Measurements from ENCODE around the gene NELL1.

Gene NELL1

DNA sequence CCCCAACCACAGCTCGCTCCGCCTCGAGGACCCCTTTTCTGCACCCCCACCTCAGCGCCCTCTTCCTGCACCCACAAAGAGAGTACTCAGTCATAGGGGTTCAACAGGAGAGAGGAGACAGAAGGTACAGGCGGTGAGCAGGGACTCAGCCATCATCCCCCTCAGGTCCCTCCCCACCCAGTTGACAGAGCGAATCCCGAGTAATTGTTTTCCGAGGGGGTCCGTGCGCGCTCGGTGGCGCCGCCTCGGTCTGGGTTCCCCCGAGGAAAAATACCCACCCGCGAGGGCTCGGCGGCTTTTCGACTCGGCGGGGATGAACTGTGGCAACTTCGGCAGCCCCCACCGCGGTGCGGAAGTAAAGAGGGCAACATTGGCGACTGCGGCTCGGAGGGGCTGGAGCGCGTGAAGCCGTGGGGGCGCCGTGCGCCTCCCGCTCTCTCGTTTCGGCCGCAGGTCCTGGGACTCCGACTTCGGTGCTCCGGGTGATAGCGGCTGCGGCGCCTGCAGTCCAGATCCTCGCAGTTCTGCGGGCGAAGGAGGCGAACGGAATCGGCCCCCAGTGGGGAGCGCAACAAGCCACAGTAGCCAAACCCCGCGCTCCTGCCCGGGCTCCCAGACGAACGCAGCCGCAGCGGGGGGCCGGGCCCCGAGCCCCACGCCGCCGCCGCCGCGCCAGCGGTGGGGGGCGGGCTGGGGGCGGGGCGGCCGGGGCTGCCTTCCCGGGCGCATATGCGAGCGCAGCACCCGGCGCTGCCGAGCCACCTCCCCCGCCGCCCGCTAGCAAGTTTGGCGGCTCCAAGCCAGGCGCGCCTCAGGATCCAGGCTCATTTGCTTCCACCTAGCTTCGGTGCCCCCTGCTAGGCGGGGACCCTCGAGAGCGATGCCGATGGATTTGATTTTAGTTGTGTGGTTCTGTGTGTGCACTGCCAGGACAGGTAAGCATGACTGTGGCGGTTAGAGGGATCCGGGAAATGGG is at the start of gene NELL1:
Gene NELL1 (plus strand): TSS at position 743 of the 976 bp plus-strand sequence.
- no peak for DNase-seq

DNA sequence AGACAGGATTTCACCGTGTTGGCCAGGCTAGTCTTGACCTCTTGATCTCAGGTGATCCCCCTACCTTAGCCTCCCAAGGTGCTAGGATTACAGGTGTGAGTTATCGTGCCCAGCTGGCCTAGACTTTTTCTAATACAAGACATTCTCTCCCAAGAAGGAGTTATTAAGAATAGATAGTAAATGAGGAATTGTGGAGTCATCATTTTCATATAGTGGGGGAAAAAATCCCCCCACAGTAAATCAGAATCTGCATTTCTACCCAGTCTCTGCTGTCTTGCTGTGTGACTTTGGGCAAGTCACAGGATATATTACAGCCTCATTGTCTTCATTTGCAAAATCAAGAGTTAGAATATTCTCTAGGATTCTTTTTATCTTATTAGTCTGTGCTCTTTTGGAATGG is 48.4 kb upstream of the NELL1 start:
- DNase-seq: no peak

DNA sequence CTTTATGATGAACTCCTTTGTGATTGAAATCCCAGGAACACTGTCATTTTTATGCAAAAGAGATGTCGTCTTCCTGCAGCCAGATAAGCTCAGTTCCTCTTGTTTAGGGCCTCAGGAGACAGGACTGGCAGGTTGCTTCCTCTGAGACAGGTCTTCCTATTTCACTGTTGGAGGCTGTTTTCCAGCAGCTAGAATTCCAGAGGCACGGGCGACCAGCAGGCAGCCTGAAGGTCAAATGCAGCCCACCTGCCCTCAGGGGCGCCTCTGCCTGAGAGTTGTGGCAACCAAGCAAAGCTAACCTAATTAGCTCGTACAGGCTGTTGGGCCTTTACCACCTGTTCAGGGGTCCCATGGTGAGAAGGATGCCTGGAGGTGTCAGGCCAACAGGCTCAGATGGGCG is 47.7 kb upstream of the NELL1 start:
- DNase-seq: no peak

DNA sequence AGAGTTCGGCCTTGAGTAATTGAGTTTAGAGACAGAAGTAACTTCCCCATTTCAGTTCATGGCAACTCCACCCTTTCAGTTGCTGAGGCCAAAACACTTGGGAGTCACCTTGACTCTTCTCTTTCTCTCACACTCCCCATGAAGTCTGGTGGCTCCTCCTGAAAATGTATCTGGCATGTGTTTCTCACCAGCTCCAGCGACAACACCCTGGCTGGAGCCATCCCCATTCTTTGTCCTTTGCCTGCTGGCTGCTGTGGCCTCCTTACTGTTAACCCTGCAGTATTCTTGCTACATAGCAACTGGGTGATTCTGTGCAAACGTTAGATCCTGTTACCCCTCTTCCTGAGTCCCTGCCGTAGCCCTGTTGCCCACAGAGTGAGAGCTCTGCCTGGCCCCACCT is 46.1 kb upstream of the NELL1 start:
- DNase-seq: no peak

DNA sequence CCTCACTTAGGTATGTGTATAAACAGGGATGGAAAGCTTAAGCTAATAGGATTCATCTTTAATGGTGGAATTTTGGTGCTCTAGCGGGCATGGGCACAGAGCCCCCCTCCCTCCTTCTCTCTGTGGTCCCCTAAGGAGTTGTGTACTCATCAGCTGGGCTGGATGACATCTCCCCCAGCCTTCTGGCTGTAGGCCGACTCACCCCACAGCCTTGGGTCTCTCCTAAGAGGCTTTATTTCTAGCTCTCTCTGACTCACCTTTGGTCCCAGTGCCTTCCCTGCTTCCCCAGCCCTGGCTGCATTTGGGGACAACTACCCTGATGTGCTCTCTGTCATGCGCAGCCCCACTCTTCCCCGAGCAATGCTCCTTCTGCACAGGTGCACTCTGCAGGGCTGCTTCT is 43.1 kb upstream of the NELL1 start:
- DNase-seq: no peak

DNA sequence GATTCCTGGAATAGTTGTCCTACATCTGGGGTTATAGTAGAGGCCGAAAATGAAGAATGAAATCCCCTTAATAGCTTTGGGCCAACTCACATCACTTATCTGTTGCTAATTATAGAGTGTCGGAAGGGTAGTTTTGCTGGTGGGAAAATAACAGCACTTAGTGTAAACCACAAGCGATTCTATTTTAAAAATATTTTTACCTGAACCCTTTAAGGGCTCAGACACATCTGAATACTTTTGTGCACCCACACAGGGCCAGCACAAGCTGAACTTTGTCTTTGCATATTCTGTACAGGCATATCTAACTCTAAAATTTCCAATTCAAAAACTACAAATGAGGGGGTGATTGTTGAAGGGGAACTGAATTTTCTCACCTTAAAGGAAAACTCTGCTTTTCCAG is 42.4 kb upstream of the NELL1 start:
- DNase-seq: no peak

DNA sequence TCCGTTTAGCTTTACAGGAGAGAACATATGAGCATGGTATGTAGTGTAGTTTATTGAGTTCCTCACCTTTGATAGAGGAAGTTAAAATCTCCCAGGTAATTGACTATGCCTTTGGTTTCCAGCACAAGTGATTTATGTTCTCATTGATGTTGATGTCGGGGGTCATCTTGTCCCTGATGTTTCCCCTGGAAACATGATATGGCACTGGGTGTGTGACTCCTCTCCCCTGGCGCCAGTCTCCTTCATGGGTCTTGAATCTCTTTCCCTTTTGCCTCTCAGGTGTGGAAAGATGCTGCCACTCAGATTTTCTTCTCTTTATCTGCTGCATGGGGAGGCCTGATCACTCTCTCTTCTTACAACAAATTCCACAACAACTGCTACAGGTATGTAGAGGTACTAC is 41.7 kb upstream of the NELL1 start:
- DNase-seq: no peak

DNA sequence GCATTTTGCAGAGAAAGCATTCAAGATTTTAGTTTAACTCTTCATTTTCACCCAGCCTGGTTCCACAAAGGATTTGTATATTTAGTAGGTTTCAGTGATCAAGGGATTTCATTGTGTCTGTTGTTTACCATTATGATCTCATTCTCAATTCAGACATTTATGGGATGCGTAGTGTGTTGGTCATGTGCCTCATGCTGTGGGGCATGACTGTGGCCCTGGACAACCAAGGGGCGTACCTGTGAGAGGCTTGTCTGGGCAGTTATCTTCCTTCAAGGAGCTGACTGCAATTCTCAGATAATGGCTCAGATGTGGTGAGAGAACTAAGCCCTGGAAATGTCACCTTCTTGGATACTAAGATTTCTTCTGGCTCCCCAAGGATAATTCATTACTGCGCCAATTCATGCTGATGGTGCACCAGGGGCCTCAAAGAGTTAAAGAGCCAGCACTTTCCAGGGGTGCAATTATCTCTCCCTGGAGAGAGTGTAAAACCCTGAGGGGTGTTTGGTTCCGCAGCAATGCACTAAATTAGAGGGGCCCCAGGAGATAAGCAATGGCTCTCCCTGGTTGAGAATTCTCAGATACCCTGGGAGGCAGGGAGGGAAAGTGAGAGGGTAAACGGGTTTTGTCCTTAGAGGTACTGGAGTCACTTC is 37.7 kb upstream of the NELL1 start:
- no peak for DNase-seq

DNA sequence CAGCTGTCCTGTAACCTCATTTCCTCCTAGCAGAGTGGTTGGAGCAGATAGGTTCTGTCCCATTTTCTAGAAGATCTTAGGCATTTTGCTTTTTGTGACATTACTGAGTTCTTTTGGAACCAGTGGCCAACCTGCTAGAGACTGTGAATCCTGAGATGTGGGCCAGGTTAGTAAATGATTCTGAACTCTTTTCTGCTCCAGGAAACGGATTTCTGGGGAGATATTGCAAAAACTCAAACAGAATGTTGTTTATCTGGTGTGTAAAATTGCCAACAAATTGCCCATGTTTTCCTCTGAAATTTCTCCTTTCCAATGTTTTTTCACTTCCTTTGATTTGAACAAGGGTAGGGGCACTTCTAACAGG is 37.2 kb upstream of the NELL1 start:
- no peak for DNase-seq

DNA sequence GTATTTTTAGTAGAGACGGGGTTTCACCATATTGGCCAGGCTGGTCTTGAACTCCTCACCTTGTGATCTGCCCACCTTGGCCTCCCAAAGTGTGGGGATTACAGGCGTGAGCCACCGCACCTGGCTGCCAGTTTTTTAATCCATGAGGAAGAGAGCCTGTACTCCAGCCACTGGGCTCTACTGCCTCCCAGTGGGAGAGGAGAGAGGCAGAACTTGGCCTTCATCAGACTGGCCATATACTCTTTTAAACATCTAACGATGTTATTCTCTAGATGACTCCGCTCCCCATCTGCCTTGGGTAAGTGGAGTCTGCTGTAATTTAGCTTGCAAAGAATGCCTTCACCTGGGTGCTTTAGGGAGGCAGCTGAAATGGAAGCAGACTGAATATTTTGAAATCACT is 35.3 kb upstream of the NELL1 start:
- DNase-seq: no peak

DNA sequence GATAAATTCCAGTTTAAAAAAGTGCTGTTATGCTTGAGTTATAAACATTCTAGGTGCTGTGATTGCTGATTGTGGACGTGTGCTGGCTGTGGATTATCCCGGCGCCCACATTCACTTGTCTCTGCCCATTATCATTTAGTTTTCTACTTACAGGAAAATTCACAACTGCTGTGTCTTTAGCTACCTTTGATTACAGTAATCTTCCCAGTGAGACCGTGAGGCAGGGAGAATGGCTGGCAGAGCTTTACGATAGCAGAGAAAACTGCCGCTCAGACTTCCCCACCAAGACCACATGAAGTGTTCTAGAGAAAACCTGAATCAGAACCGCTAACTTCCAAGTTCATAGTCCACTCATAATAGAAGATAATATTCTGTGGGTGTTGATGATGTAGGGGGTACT is 34.6 kb upstream of the NELL1 start:
- DNase-seq: no peak

DNA sequence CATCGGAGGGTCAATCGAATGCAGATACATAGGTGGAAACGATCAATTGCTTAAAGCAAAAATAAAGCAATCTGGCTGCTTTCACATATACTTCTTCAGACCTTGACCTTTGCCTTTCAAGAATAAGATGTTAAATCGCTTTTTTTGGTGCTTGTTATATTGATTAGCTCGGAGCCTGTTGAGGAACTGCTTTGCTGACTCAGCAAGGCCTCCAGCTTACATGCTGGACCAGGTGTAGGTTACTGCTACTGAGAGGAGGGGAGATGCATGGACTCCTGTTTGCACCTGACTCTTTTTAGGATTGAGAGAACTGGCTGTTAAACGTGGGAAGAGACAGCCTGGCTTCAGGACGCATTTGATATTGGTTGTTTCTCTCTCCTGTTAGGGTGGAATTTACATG is 31.3 kb upstream of the NELL1 start:
- DNase-seq: no peak

DNA sequence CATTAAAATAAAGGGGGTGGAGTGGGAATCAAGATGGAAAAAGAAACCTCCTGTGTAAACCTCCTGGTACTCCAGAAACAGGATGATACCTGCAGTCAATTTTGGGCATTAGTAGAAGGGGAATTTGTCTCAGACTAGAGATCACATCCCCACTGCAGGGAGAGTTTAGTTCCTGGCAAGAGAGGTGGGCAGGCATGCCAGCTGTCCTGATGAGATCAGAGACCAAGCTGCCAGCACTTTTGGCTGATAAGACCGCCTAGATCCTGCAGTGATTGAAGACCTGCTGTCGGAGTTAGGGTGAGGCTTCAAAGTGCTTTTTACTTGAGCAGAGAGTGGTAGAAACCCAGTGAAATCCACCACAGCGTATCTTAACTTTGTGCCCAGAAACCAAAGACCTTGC is 29.7 kb upstream of the NELL1 start:
- no peak for DNase-seq

DNA sequence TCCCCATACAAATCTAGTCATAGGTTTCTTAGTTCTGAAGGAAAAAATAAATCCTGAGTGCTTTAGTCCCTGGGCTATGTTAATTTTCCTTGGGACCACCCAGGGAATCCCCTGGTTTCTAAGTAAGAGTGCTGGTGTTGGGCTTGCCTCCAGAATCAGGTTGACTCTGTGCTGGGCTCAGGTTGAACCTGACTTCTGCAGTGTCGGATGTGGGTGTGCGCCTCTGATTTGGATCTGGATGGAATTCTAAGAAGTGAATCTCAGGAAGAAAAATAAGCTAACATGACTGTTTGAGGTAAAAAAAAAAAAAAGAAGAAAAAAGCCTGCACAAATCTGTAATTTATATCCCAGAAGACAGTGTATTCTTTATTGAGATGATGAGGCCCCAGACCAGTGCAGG is 29.0 kb upstream of the NELL1 start:
- no peak for DNase-seq

DNA sequence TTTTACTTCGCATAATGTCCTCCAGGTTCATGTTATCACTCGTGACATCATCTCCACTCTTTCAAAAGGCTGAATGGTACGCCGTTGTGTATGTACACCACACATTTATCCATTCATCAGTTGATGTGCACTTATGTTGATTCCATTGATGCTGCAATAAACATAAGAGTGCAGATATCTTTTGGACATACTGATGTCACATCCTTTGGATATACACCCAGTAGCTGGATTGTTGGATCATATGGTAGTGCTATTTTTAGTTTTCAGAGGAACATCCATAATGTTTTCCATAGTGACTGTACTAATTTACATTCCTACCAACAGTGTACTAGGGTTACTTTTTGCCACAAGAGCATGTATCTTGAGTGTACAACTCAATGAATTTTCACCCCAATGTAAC is 25.0 kb upstream of the NELL1 start:
- no peak for DNase-seq

DNA sequence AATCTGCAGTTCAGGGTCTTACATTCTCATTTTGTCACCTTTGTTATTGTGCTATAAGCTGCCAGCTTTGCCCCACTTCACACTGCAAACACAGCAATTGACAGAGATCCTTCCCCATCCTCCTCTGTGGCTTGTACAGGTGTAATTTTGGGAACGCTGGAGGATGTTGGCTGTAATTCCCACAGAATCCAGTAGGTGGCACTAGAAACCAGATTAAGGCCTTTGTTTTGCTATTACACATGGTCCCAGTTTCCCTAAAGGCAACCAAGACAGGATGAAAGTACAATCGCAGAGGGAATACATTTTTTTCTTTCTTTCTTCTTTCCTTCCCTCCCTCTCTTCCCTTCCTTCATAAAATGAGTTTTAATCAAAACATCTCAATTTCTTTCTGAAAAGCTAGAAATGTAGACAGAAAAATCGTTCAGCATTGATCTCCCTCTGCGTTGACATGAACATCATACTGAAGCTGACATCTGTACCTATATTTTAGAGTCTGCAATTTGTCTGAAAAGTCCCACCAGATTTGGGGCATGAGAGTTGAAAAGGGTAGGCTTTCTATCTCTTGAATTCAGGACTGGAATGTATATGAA is 21.3 kb upstream of the NELL1 start:
- DNase-seq: no peak

DNA sequence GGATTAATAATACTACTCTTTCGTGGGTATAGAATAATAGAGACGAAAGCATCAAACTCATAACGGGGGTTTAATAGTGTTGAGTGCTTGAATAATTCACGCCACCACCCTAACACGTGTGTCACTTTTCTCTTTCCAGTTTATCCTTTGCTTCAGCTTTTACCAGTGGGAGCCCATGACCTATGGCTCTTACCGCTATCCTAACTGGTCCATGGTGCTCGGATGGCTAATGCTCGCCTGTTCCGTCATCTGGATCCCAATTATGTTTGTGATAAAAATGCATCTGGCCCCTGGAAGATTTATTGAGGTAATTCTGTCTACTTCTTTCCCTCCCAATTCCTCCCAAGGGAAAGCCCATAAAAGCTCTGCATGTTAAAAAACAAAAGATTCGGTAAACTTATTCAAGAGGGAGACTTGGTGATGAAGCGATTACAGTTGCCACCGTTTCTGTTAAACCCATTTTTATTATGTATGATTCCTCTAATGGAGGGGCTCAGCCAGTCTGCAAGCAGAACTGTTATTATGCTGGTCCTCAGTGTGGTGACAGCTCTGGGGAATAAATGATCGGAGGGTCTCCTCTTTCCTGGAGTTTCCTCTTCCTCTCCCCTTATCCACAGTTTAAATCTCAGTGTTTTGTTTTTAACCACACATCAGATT is 17.1 kb upstream of the NELL1 start:
- no peak for DNase-seq

DNA sequence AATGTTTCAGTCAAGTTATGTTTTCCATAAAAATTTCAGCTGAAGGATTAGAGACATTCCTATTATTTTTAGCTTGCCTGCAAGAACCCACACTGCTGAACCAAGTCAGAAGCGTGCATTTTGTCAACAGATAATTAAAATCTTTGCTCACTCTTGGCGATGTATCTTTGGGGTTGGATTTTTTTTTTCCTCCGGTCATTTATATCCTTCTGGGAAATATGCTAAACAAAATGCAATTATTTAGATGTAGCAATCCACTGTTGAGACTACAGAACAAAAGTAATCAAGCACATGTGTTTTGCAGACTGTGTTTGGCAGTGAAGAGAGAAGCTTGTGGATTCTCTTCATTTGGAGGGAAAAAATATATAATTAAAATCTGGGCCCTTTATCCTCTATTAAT is 15.3 kb upstream of the NELL1 start:
- DNase-seq: no peak

DNA sequence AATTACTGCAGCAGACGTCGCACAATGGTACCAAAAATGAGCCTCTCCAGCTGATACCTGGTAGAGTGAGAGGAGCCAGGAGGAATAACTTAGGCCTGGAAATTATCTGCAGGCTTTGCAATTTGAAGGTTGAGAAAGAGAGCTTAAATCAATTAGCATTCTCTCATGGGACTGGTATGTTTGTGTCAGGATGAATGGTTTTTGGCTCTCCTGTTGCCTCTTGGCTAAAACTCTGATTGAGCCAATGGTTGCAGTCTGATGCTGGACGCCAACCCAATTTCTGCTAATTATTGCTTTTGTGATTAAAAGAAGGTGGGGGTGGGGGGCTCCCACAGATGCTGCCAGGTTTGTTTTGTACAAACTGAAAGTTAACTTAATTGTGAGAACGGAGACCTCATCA is 12.5 kb upstream of the NELL1 start:
- no peak for DNase-seq

DNA sequence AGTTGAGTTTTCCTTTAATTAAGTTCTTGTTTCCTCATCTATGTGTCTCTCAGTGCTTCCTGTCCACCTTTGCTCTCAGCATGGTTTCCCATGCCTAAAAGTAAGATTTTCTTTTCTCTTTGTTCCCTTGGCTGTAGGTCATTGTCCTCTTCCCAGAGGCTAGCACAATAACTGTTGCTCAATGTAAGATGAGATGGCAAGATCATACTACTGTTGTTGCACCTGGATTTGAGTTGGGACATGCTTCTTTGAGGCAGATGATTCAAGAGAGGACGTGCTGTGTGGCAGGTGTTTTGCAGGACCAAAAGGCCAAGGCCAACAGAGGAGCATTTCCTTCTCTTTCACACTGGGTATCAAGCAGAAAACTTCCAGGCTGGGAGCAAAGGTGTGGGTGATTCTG is 11.3 kb upstream of the NELL1 start:
- no peak for DNase-seq

DNA sequence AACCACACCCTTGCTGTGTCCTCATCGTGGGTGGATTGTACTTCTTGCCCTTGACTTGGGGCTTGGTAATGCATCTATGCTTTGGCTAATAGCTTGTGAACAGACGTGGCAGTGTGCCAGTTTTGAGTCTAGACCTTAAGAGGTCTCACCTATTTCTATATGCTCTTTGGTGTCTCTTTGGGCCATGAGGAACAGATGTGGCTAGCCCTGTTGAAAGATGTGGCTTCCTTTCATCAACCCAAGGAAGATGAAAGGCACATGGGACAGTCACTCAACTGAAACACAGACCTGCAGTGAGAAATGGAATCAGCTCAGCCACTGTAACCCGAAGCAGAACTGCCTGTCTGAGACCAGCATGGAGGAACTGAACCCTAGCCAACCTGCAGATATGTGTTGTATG is 7.9 kb upstream of the NELL1 start:
- no peak for DNase-seq

DNA sequence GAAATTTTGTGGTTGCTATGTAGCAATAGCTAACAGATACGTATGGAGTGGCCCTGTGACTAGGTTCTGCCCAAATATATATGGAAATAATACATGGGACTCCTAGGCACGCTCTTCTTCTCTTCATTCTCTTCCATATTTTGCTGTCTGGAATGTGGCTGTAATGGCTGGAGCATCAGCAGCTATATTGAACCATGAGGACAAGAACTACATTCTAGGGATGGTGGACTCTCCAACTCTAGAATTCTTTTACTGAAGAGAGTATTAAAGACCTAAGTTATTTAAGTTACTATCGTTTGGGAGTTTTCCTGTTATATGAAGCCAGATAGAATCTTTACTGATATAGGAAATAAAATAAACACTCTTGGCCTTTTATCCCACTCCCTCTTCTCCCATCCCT is 7.5 kb upstream of the NELL1 start:
- no peak for DNase-seq

DNA sequence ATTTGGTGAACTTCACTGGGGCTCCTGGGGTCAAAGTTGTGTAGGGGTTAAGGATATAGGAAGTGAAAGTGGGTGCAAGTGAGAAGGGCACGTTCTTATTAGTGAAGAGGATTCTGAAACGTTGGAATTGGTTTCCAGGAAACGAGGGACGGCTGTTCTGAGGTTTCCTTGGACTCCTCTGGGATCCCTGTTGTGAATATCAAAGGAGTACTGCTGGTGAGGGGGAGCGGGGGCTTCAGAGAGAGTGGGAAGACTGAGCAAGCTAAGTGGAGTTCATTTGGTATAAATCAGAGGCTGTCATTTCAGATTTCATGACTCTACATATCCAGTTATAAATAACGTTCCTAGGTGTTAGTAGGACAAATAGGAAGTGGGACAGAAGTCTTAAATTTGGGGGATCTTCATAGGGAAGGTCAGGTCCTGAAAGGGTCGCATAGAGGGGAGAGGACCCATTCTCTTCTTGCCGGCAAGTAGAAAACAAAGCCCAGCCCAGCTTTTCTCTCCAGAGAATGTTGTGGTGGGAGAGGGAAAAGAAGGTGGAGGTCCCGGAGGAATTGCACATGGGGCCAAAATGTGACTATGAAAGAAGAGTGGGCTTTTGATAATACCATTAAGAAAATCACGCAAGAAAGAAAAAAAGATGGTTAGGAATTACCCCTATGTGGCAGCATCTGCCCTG is 1.1 kb upstream of the NELL1 start:
- no peak for DNase-seq
